Measurements from ENCODE around the gene TMEM115. TPM values are rescaled to one million over a fixed set of nuclear protein-coding genes. Genes with fewer than 3 reads are reported as not detected.

The TMEM115 gene
- total RNA-seq, 2 donors from 2014 or later: 37.1 to 47.4 TPM

- peaks cover 0 to 80% of the 10 kb centered on the region in 2 donors for H3K4me1 ChIP-seq
- H3K36me3 ChIP-seq: peaks cover 18% of the 10 kb centered on the region
- no peaks in the 10 kb centered on the region for H3K27me3 ChIP-seq
- no peak for DNase-seq (ENCODE audit: low spot score)
- TF ChIP-seq CTCF (IDR thresholded peaks at IDR 0.05): no peak
- peak overlapping the region; percentile 93 for H3K27ac ChIP-seq
- H3K4me3 ChIP-seq: peak overlapping the region; percentile 52 to 70
- no peaks in the 10 kb centered on the region for H3K9me3 ChIP-seq
Observed at GRCh38 chr3:50323092-50323600, 36.2 kb downstream of the TMEM115 start.

DNA sequence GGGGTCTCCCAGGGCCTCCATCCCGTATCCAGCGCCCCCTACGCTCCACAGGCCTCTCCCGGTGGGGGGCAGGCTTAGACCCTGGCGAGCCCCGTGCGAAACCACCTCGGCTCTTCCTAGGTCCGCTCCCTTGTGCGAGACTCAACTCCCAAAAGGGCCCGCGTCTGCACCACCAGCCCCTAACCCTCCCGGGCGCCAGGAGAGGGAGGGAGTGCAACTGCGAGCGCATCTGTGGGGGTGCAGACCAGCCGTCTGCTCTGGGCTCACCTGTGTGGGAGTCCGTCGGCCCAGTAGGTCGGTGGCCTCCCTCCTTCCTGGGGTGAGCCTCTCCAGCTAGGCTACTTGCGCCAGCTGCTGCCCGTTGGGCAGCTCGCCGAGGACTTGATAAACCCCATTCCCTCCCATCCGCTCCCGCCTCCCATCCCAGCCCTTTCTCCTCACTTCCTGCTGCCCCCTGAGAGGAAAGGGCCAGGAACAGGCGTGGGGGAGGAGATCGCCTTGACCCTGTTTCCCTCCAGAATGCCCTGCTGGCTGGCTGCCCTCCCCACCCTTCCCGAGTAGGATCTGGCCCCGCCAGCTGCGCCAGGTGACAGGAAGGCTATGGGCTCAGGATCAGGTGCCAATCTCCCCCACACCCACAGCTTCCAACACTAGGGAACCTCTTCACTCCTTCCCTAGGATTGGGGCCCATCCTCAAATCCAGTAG lies 36.8 kb downstream of the TMEM115 start, which contains the start of gene HYAL2:
HYAL2 (minus strand) TSS at position 360 of the 706 bp plus-strand sequence. CDS start 2,256 bp downstream, outside the sequence.
- H3K4me1 ChIP-seq: peaks cover 0 to 83% of the 10 kb centered on the region in 2 donors
- peaks cover 24% of the 10 kb centered on the region for H3K36me3 ChIP-seq
- no peaks in the 10 kb centered on the region for H3K9me3 ChIP-seq
- peak; percentile 75 for DNase-seq (ENCODE audit: low spot score)
- peak within 1 kb of the TSS; percentile 93 for H3K27ac ChIP-seq
- TF ChIP-seq CTCF (IDR thresholded peaks at IDR 0.05): no peak
- H3K27me3 ChIP-seq: no peaks in the 10 kb centered on the region
- H3K4me3 ChIP-seq: peak within 1 kb of the TSS; percentile 52 to 70

- no peak for DNase-seq (ENCODE audit: low spot score)
- Histone ChIP-seq H3K27me3 (no peaks in the 10 kb centered on the region), H3K27ac (peak overlapping the region; percentile 93), H3K36me3 (peaks cover 28% of the 10 kb centered on the region), H3K4me1 (peaks cover 0 to 83% of the 10 kb centered on the region in 2 donors), H3K4me3 (peak overlapping the region; percentile 52 to 70), H3K9me3 (no peaks in the 10 kb centered on the region)
- no peak for TF ChIP-seq CTCF (IDR thresholded peaks at IDR 0.05)
Observed at GRCh38 chr3:50322115-50322385, 37.3 kb downstream of the TMEM115 start.

DNA sequence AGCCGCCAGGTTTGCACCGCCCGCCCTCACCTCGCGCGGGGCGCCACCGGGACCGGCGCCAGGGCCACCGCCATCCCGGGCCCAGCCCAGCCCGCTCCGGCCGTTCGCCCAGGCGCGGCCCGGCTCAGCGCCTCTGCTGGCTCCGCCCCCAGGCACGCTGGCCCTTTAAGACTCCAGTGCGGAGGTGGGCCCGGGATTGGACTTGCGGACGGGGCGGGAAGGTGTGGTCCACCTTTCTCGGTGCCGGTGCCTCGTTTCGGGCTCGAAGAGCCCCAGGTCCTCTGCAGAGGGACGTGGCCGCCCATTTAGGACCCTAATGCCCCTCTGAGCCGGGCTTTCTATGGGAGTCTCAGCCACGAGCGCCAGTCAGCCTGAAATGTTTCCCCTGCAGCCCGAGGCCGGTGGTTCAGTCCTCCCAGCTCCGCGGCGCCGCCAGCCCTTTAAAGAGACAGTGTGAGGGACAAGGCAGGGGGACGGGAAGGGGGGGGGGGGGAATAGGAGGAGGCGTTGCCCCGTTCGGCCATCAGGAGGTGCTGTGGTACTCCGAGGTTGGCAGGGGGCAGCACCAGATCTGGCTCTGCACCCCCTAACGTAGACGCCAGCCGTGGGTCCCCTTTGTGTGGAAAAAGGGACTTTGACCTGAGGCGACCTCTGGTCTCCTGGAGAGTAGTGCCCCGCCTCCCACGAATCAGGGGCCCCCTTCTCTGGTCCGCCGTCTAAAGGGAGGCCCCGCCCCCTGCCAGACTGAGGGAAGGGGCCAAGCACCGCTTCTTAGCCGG lies 37.8 kb downstream of the TMEM115 start:
- H3K4me1 ChIP-seq: peaks cover 0 to 83% of the 10 kb centered on the region in 2 donors
- H3K27ac ChIP-seq: peak overlapping the region; percentile 93
- peak overlapping the region; percentile 52 to 70 for H3K4me3 ChIP-seq
- no peaks in the 10 kb centered on the region for H3K9me3 ChIP-seq
- peak; percentile 24 to 64 for TF ChIP-seq CTCF (IDR thresholded peaks at IDR 0.05)
- H3K36me3 ChIP-seq: peaks cover 34% of the 10 kb centered on the region
- DNase-seq (ENCODE audit: low spot score): peak; percentile 90
- H3K27me3 ChIP-seq: no peaks in the 10 kb centered on the region

DNA sequence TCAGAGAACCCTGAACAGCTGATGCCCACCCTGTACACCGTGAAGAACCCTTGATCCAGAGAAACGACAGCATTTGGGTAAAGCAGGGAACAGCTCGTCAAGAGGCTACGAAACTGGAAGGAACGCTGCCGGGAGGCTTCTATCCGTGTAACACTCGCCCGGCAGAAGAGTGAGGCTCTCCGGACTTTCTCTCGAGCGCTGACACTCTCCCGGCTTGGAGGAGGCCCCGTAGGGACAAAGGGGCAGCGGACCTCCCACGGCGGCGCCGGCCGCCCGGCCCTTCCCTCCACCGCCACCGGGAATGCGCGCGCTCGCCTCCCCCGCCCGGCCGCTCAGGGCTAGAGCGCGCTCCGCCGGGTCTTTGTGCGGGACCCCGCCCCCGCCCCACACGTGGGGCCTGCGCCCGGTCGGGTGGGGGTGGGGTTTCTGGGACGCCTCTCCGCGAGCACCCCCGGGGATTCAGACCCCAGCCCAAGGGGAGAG lies 38.4 kb downstream of the TMEM115 start:
- H3K36me3 ChIP-seq: peaks cover 33% of the 10 kb centered on the region
- DNase-seq (ENCODE audit: low spot score): no peak

More for the DNA sequence above, 38.4 kb downstream of the TMEM115 start:
- H3K27me3 ChIP-seq: no peaks in the 10 kb centered on the region
- peak overlapping the region; percentile 93 for H3K27ac ChIP-seq
- no peak for TF ChIP-seq CTCF (IDR thresholded peaks at IDR 0.05)
- H3K9me3 ChIP-seq: no peaks in the 10 kb centered on the region
- peaks cover 0 to 82% of the 10 kb centered on the region in 2 donors for H3K4me1 ChIP-seq
- H3K4me3 ChIP-seq: peak overlapping the region; percentile 52 to 70

All from right atrium auricular region (tissue), 2 donors.